ENCODE data around the gene PIP4K2A.

- TF ChIP-seq CTCF (IDR thresholded peaks at IDR 0.05) (no peak), POLR2A (IDR thresholded peaks at IDR 0.05) (no peak), EP300 (IDR thresholded peaks at IDR 0.05) (no peak)
Observed at GRCh38 chr10:22607261-22607660, 107.1 kb downstream of the PIP4K2A start.
